Neural progenitor cell (in vitro differentiated cells): Measurements from ENCODE around the gene PRKAA1.

Experiments used
- CTCF ChIP-seq: fragments of 200-600 bp; sonication (generic); IDR thresholded peaks from 2 replicates; pipeline ENCODE4 v1.5.1; 2017; ENCODE audit warnings: antibody characterized with exemption, mild to moderate bottlenecking
- EZH2 ChIP-seq: fragments of 200-600 bp; sonication (generic); IDR thresholded peaks from 2 replicates; pipeline ENCODE4 v1.6.1; 2017; ENCODE audit warnings: antibody characterized with exemption, mild to moderate bottlenecking, moderate library complexity
- EZH2phosphoT487 ChIP-seq: fragments of 200-600 bp; sonication (generic); IDR thresholded peaks from 2 replicates; pipeline ENCODE4 v1.6.1; 2017; ENCODE audit warnings: antibody characterized with exemption

- TF ChIP-seq EZH2 = no peak
- no peak for TF ChIP-seq CTCF
- no peak for TF ChIP-seq EZH2phosphoT487
Measured at GRCh38 chr5:40738502-40738901, 59.7 kb downstream of the PRKAA1 start.
